ENCODE measurements around the gene CERS1.

CERS1 gene

DNA sequence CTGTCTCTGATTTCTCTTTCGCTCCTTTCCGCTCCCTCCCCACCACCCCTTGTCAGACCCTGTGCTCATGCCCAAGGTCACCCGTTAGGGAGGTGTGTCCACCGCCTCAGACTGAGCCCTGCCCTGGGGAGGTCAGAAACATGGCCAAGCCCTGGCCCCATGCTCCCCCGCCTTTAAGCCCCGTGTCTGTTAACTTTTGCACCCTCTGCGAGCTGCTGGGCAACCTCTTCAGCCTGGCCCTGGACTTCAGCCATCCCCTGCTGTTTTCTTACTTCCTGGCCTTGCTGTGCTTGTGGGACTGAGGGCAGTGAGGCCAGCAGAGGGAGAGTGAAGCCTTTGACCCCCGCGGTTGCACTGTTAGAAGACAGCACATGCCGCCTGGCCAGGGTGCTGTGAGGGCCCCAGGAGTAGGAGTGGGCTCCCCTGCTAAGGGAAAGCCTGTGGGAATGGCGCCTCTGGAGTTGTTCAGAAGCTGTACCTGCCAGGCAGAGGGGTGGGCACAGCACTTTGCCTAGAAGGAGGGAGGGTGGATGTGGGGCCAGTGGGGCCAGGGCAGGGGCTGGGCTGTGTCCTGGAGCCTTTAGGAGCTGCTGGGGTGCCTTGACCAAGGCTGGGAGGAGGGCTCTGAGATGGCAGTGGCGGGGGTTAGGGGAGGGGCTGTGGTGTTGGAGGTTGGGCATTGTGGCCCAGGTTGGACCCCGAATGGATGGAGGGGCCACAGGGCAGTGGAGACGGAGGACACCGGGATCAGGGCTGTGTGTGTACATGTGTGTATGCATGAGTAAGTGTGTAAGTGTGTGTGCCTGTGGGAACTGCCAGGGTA lies 56.3 kb downstream of the CERS1 start:
- no peak for DNase-seq (ENCODE audit: extremely low read depth, low read depth)
- TF ChIP-seq, protein P1, sequence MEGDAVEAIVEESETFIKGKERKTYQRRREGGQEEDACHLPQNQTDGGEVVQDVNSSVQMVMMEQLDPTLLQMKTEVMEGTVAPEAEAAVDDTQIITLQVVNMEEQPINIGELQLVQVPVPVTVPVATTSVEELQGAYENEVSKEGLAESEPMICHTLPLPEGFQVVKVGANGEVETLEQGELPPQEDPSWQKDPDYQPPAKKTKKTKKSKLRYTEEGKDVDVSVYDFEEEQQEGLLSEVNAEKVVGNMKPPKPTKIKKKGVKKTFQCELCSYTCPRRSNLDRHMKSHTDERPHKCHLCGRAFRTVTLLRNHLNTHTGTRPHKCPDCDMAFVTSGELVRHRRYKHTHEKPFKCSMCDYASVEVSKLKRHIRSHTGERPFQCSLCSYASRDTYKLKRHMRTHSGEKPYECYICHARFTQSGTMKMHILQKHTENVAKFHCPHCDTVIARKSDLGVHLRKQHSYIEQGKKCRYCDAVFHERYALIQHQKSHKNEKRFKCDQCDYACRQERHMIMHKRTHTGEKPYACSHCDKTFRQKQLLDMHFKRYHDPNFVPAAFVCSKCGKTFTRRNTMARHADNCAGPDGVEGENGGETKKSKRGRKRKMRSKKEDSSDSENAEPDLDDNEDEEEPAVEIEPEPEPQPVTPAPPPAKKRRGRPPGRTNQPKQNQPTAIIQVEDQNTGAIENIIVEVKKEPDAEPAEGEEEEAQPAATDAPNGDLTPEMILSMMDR (IDR thresholded peaks at IDR 0.05; ENCODE audit: low read depth, low read length, missing control alignments), result no peak
- no peak overlapping the region for H3K4me3 ChIP-seq (replicated peaks; ENCODE audit: low read depth, low read length)

DNA sequence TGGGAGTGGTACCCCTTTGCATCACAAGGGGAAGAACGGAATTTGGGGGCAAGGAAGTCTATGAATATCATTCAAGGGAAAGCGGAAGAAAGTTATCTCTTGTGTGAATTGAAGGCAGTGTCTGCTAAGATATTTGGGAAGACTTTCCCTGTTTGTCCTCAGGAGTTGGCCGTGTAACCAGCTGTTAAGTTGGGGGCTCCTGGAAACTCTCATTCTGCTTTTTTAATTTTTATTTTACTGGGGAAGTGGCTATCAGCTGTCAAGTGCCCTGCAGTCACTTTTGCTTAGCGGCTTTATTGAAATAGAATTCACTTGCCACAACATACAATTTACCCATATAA lies 61.3 kb downstream of the CERS1 start:
- no peak for DNase-seq (ENCODE audit: extremely low read depth, low read depth)
- TF ChIP-seq, protein P1 (IDR thresholded peaks at IDR 0.05; ENCODE audit: low read depth, low read length, missing control alignments), result no peak
- peak overlapping the region; percentile 89 for H3K4me3 ChIP-seq (replicated peaks; ENCODE audit: low read depth, low read length)

DNA sequence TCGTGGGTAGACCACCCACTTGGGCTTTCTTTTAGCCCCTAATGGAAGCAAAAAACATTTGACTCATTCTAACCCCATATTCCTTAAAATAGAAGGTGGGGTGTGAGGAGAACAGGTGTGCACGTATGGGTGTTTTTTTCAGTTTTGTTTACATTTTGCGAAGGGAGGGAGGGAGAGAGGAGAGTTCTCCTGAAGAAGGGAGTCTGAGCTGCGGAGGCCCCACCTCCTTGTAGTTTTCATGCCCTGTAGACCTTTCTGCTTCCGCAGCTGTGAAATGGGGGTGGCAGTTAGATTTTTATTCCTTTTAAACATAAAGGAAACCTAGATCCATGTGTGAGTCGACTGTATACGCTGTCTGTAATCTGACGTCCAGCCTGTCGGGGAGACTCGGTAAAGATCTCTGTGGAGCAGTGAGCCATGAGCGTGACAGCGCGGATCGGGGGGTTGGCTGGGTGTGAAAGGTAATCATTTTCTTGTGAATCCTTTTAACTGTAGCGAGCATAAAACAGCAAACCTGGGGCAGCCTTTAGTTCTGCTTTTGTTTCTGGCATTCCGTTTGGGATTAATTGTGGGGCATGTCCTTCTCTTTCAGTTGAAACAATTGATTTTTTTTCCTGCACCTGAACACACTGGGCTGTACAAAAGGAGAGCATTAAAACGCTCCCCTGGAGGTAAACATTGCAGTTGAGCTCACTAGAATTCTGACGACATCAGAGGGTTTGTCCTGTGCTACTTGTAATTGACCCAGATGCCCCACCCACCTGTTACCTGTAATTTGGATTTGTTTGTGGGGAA lies 61.9 kb downstream of the CERS1 start:
- TF ChIP-seq, protein P1 (IDR thresholded peaks at IDR 0.05; ENCODE audit: low read depth, low read length, missing control alignments), result no peak
- DNase-seq (ENCODE audit: extremely low read depth, low read depth), result no peak
- H3K4me3 ChIP-seq (replicated peaks; ENCODE audit: low read depth, low read length), result peak overlapping the region; percentile 89

DNA sequence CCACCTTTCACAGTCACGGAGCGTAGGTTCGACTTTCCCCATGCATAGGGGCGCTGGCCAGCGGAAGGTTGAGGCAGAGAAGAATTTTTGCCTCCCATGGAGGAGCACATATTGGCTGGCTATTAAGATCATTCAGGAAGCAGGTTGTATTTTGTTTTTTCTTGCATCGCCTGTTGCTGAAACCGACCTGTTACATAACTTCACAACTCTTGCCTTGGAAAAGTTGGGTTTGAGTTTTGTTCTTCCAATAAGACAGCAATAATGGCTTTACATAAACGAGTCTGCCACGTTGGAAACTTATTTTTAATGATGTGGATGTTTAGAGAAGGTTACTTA lies 62.8 kb downstream of the CERS1 start:
- H3K4me3 ChIP-seq (replicated peaks; ENCODE audit: low read depth, low read length), result peak overlapping the region; percentile 89
- DNase-seq (ENCODE audit: extremely low read depth, low read depth), result no peak
- TF ChIP-seq, protein P1 (IDR thresholded peaks at IDR 0.05; ENCODE audit: low read depth, low read length, missing control alignments), result no peak

DNA sequence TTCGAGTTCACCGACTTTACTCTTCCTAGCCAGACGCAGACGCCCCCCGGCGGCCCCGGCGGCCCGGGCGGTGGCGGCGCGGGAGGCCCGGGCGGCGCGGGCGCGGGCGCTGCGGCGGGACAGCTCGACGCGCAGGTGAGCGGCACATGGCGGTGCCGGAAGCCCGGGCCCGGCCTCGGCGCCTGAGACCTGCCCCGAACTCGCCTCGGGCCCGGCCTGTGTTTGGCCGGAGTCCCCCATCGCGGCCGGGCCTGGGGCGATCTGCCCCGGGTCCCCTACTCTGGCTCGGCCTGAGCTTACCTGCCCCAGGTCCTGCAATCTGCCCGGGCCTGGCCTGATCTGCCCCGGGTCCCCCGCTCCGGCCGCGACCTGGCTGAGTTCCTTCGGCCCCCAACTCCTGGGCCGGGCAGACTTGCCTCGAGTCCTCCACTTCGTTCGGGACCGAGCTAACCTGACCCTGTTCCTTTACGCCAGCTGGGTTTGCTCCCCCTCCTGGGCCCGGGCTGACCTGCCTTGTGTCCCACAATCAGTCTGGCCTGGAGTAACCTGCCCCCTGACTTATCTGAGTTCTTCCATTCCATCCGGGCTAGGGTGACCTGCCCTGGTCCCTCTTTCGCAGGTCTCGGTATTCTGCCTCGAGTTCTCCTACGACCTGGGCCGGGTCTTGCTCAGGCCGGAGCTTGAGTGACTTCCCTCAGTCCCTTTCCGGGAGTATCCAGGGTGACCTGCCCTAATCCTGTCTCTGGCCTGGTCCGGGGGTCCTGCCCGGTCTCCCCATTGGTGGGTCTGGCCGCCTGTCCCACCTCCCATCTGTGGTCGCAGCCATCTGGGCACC lies 63.4 kb downstream of the CERS1 start:
- no peak for DNase-seq (ENCODE audit: extremely low read depth, low read depth)
- TF ChIP-seq, protein P1 (IDR thresholded peaks at IDR 0.05; ENCODE audit: low read depth, low read length, missing control alignments), result no peak
- peak overlapping the region; percentile 89 for H3K4me3 ChIP-seq (replicated peaks; ENCODE audit: low read depth, low read length)

DNA sequence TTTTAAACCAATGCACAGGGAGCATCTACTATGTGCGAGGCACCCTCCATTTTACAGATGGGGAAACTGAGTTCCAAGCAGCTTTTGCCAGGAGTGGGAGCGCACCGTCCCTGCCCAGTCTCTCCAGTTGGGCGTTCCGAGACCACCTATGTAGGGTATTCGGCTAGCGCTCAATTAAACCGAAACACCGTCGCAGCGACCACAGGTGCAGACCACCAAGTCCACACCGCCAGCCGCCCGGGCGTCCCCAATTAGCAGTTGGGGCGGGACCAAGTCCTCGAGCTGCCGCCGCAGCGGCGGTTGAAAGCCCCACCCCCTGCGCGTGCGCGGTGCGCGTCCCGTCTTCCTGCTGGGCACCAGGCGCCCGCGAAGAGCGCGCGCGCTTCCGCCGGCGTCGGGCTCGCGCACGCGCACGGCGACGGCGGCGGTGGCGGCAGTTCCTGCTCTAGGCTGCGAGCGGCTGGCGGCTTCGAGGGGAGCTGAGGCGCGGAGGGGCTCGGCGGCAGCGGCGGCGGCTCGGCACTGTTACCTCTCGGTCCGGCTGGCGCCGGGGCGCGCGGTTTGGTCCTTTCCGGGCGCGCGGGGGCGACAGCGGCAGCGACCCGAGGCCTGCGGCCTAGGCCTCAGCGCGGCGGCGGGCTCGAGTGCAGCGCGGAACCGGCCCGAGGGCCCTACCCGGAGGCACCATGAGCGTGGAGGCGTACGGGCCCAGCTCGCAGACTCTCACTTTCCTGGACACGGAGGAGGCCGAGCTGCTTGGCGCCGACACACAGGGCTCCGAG lies 64.2 kb downstream of the CERS1 start, which contains the start of gene UPF1:
TSS of gene UPF1 (plus strand) at position 436 of the 782 bp plus-strand sequence. CDS start at position 687, 251 bp downstream.
- DNase-seq (ENCODE audit: extremely low read depth, low read depth), result peak; percentile 57
- TF ChIP-seq, protein P1 (IDR thresholded peaks at IDR 0.05; ENCODE audit: low read depth, low read length, missing control alignments), result no peak
- peak within 1 kb of the TSS; percentile 89 for H3K4me3 ChIP-seq (replicated peaks; ENCODE audit: low read depth, low read length)
